WTC11 (cell line): ENCODE measurements around the gene NUP93. TPM values are rescaled to one million over a fixed set of nuclear protein-coding genes. Genes with fewer than 3 reads are reported as not detected.

Experiments used
- ATAC-seq: fragments of 200-7000 bp; cut with Tn5 transposase; 2 replicates; pipeline ENCODE4 v1.10.0; 2021; ENCODE audit warnings: mild to moderate bottlenecking, moderate library complexity
- CTCF ChIA-PET: fragments of 300-600 bp; sonication (Branson Sonifier 250); formaldehyde crosslinking; loops from one replicate; lab custom pipeline; 2021; ENCODE audit warnings: antibody characterized with exemption; lab: Charles Lee
- POLR2A ChIA-PET: fragments of 350-600 bp; sonication (Branson Sonifier 250); formaldehyde crosslinking; loops from one replicate; lab custom pipeline; 2021; ENCODE audit warnings: antibody characterized with exemption; lab: Charles Lee
- DNase-seq: peaks from one replicate; pipeline ENCODE4 v3.0.0; 2021; ENCODE audit warnings: low spot score
- H3K27ac Mint-ChIP-seq: 2 replicates; pipeline ENCODE4 v1.8.0; 2021; ENCODE audit warnings: mixed read lengths
- H3K27me3 Mint-ChIP-seq: 2 replicates; pipeline ENCODE4 v1.8.0; 2021; ENCODE audit warnings: low read depth, mild to moderate bottlenecking, moderate library complexity, mixed read lengths
- H3K36me3 Mint-ChIP-seq: 2 replicates; pipeline ENCODE4 v1.8.0; 2021; ENCODE audit warnings: mixed read lengths
- H3K4me1 Mint-ChIP-seq: 2 replicates; pipeline ENCODE4 v1.8.0; 2022; ENCODE audit warnings: mixed read lengths
- H3K4me3 Mint-ChIP-seq: 2 replicates; pipeline ENCODE4 v1.8.0; 2021; ENCODE audit warnings: mild to moderate bottlenecking, moderate library complexity, mixed read lengths
- H3K9me3 Mint-ChIP-seq: 2 replicates; pipeline ENCODE4 v1.8.0; 2021; ENCODE audit warnings: mixed read lengths
- CREB1 ChIP-seq: sonication (generic); formaldehyde crosslinking; IDR thresholded peaks from 2 replicates; pipeline ENCODE4 v1.8.0; 2023; ENCODE audit warnings: mild to moderate bottlenecking, missing genetic modification reagents
- E2F1 ChIP-seq: sonication (generic); formaldehyde crosslinking; IDR thresholded peaks from 2 replicates; pipeline ENCODE4 v1.8.0; 2022; ENCODE audit warnings: mild to moderate bottlenecking, missing genetic modification reagents
- EMX1 ChIP-seq: fragments of 250-450 bp; sonication (Bioruptor Pico); IDR thresholded peaks from 2 replicates; pipeline ENCODE4 v1.8.0; 2021; ENCODE audit warnings: mild to moderate bottlenecking
- ETV6 ChIP-seq: sonication (generic); formaldehyde crosslinking; IDR thresholded peaks from 2 replicates; pipeline ENCODE4 v1.8.1; 2022; ENCODE audit warnings: mild to moderate bottlenecking, missing genetic modification reagents
- GRHL2 ChIP-seq: fragments of 250-450 bp; sonication (Bioruptor Pico); IDR thresholded peaks from 2 replicates; pipeline ENCODE4 v1.8.0; 2022; ENCODE audit warnings: mild to moderate bottlenecking, moderate library complexity; ENCODE audit not compliant: insufficient replicate concordance, severe bottlenecking
- HMGA2 ChIP-seq: fragments of 250-450 bp; sonication (Bioruptor Pico); IDR thresholded peaks from 2 replicates; pipeline ENCODE4 v1.4.0; 2021; ENCODE audit warnings: mild to moderate bottlenecking, moderate library complexity
- NR2C2 ChIP-seq: sonication (generic); formaldehyde crosslinking; IDR thresholded peaks from 2 replicates; pipeline ENCODE4 v1.8.0; 2022; ENCODE audit warnings: mild to moderate bottlenecking, missing genetic modification reagents
- RORB ChIP-seq: fragments of 250-450 bp; sonication (Bioruptor Pico); IDR thresholded peaks from 2 replicates; pipeline ENCODE4 v1.9.0; 2021; ENCODE audit warnings: mild to moderate bottlenecking
- STAT6 ChIP-seq: sonication (generic); formaldehyde crosslinking; conservative IDR thresholded peaks from 2 replicates; pipeline ENCODE4 v1.8.1; 2023; ENCODE audit warnings: mild to moderate bottlenecking, low read depth, missing genetic modification reagents, moderate library complexity
- TP53 ChIP-seq: sonication (generic); formaldehyde crosslinking; IDR thresholded peaks from 2 replicates; pipeline ENCODE4 v1.8.1; 2023; ENCODE audit warnings: mild to moderate bottlenecking, missing genetic modification reagents
- ZNF532 ChIP-seq: fragments of 250-450 bp; sonication (Bioruptor Pico); IDR thresholded peaks from 2 replicates; pipeline ENCODE4 v1.9.0; 2021; ENCODE audit warnings: mild to moderate bottlenecking, borderline replicate concordance
- total RNA-seq: library from RNA; stranded (reverse); gene quantifications from 3 replicates; pipeline ENCODE4 v1.2.3, GENCODE V29; 2021
- TF ChIP-seq, protein P1 (sequence below): fragments of 200-600 bp; IDR thresholded peaks from 2 replicates; pipeline ENCODE4 v1.8.0; 2022; ENCODE audit warnings: antibody characterized with exemption
- TF ChIP-seq, protein P2 (sequence below): sonication (generic); formaldehyde crosslinking; IDR thresholded peaks from 2 replicates; pipeline ENCODE4 v1.8.1; 2022; ENCODE audit warnings: low read depth, mild to moderate bottlenecking, moderate library complexity, missing genetic modification reagents, borderline replicate concordance
- TF ChIP-seq, protein P3 (sequence below): sonication (generic); formaldehyde crosslinking; IDR thresholded peaks from 2 replicates; pipeline ENCODE4 v1.8.1; 2022; ENCODE audit warnings: mild to moderate bottlenecking, moderate library complexity, missing genetic modification reagents

Gene NUP93
- total RNA-seq, 1 experiment from 2014 or later: 185 TPM

- no peak for DNase-seq
Observed at GRCh38 chr16:56767024-56767423, 37.1 kb downstream of the NUP93 start.

DNA sequence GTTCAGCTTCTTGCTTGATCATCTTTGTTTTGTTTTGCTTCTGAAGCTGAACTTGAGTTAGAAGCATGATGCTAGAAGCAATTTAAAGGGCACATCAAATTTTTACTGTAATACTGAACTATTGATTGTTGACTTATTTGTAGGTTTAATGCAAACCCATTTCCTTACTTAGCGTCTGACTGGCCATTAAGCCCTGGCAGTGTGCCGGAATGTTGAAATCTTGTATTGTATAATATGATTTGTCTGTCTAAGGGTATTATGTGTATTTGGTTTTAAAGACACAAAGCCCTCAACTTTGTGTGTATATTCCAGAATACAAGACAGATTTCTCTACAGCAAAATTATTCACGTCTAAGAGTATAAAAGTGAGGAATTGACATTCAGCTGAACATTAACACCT is 39.7 kb downstream of the NUP93 start:
- no peak for ATAC-seq
- TF ChIP-seq, protein P1, sequence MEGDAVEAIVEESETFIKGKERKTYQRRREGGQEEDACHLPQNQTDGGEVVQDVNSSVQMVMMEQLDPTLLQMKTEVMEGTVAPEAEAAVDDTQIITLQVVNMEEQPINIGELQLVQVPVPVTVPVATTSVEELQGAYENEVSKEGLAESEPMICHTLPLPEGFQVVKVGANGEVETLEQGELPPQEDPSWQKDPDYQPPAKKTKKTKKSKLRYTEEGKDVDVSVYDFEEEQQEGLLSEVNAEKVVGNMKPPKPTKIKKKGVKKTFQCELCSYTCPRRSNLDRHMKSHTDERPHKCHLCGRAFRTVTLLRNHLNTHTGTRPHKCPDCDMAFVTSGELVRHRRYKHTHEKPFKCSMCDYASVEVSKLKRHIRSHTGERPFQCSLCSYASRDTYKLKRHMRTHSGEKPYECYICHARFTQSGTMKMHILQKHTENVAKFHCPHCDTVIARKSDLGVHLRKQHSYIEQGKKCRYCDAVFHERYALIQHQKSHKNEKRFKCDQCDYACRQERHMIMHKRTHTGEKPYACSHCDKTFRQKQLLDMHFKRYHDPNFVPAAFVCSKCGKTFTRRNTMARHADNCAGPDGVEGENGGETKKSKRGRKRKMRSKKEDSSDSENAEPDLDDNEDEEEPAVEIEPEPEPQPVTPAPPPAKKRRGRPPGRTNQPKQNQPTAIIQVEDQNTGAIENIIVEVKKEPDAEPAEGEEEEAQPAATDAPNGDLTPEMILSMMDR: no peak
- TF ChIP-seq HMGA2 (CRISPR knock-in tag) (no peak), E2F1 (CRISPR knock-in tag) (no peak), TP53 (no peak), STAT6 (CRISPR knock-in tag) (no peak), EMX1 (CRISPR knock-in tag) (no peak), GRHL2 (CRISPR knock-in tag) (no peak), RORB (CRISPR knock-in tag) (no peak), NR2C2 (CRISPR knock-in tag) (no peak), CREB1 (CRISPR knock-in tag) (no peak), ETV6 (CRISPR knock-in tag) (no peak)
- TF ChIP-seq, protein P2, sequence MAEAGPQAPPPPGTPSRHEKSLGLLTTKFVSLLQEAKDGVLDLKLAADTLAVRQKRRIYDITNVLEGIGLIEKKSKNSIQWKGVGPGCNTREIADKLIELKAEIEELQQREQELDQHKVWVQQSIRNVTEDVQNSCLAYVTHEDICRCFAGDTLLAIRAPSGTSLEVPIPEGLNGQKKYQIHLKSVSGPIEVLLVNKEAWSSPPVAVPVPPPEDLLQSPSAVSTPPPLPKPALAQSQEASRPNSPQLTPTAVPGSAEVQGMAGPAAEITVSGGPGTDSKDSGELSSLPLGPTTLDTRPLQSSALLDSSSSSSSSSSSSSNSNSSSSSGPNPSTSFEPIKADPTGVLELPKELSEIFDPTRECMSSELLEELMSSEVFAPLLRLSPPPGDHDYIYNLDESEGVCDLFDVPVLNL: no peak
- TF ChIP-seq, protein P3, sequence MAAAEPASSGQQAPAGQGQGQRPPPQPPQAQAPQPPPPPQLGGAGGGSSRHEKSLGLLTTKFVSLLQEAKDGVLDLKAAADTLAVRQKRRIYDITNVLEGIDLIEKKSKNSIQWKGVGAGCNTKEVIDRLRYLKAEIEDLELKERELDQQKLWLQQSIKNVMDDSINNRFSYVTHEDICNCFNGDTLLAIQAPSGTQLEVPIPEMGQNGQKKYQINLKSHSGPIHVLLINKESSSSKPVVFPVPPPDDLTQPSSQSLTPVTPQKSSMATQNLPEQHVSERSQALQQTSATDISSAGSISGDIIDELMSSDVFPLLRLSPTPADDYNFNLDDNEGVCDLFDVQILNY (CRISPR knock-in tag): no peak
- Mint-ChIP-seq H3K27ac (no peak overlapping the region), H3K27me3 (no peaks in the 10 kb centered on the region), H3K4me1 (peaks cover 23% of the 10 kb centered on the region), H3K4me3 (no peak overlapping the region), H3K36me3 (no peaks in the 10 kb centered on the region), H3K9me3 (no peaks in the 10 kb centered on the region)
- DNase-seq: no peak
- ChIA-PET POLR2A (no interaction called here), CTCF (interaction anchor here (1.1 kb wide), 1 partner anchor 24 kb away, joined by 6 read pairs; no protein-coding TSS in a partner anchor)

More at GRCh38 chr16:56767024-56767423, 37.1 kb downstream of the NUP93 start:
- ChIA-PET POLR2A (no interaction called here), CTCF (no interaction called here)
- H3K4me3 Mint-ChIP-seq: no peak overlapping the region
- no peaks in the 10 kb centered on the region for H3K9me3 Mint-ChIP-seq
- peaks cover 8% of the 10 kb centered on the region for H3K4me1 Mint-ChIP-seq
- peaks cover 4% of the 10 kb centered on the region for H3K36me3 Mint-ChIP-seq
- no peak for ATAC-seq
- TF ChIP-seq ZNF532 (CRISPR knock-in tag): no peak
- H3K27me3 Mint-ChIP-seq: no peaks in the 10 kb centered on the region
- H3K27ac Mint-ChIP-seq: no peak overlapping the region
